HUDEP-2 (cell line): ENCODE data around the gene NCOA4.
"Not testable (repeated sequence)": the region's sequence is repeated elsewhere in the genome, so short reads cannot be mapped to it uniquely, and the experiment has no call there.

Experiments
- DNase-seq, 76 experiments: peaks; one replicate each; lab custom pipeline; 2025; ENCODE audit not compliant: unreplicated experiment in 76 of 76; lab: John Stamatoyannopoulos, UW

The NCOA4 gene

GRCh38 chr10:46052791-46053375 is 22.5 kb upstream of the NCOA4 start:
- no peak for DNase-seq

- no peak for DNase-seq
These were observed 21.8 kb upstream of the NCOA4 start for GRCh38 chr10:46052057-46052790.

- no peak for DNase-seq
These were observed 20.7 kb upstream of the NCOA4 start for GRCh38 chr10:46050941-46051623.

- DNase-seq, result not testable (repeated sequence)
These were observed 19.0 kb upstream of the NCOA4 start for GRCh38 chr10:46049497-46049831.

GRCh38 chr10:46048152-46048551 is 17.7 kb upstream of the NCOA4 start:
- no peak for DNase-seq

GRCh38 chr10:46046261-46046660 is 15.8 kb upstream of the NCOA4 start, which contains the start of gene MSMB:
MSMB (minus strand) TSS chr10:46046269; CDS start chr10:46046237, 32 bp downstream.
- DNase-seq, result no peak

- DNase-seq, result no peak
These were observed 12.1 kb upstream of the NCOA4 start for GRCh38 chr10:46042527-46042926.

- DNase-seq, result no peak
These were observed 9.6 kb upstream of the NCOA4 start for GRCh38 chr10:46040004-46040403.

GRCh38 chr10:46037107-46037825 is 6.8 kb upstream of the NCOA4 start:
- no peak for DNase-seq

GRCh38 chr10:46035923-46036849 is 5.8 kb upstream of the NCOA4 start:
- DNase-seq, result no peak

GRCh38 chr10:46033602-46034011 is 3.2 kb upstream of the NCOA4 start:
- no peak for DNase-seq

- peak in 15 of 76 experiments; percentile 9 to 65 (median 29) for DNase-seq
These were observed 1.5 kb upstream of the NCOA4 start for GRCh38 chr10:46031648-46032532.

GRCh38 chr10:46029461-46030030 is 877 bp downstream of the NCOA4 start:
- no peak for DNase-seq

GRCh38 chr10:46028584-46029460 is 1.6 kb downstream of the NCOA4 start:
- DNase-seq, result peak in 30 of 76 experiments; percentile 12 to 64 (median 35)

GRCh38 chr10:46026106-46026505 is 4.3 kb downstream of the NCOA4 start:
- no peak for DNase-seq

- DNase-seq, result no peak
These were observed 5.0 kb downstream of the NCOA4 start for GRCh38 chr10:46025406-46025805.

- no peak for DNase-seq
These were observed 5.5 kb downstream of the NCOA4 start for GRCh38 chr10:46024948-46025347.
